Measurements from ENCODE around the gene PPP2CA. TPM values are rescaled to one million over a fixed set of nuclear protein-coding genes. Genes with fewer than 3 reads are reported as not detected.

PPP2CA gene
- total RNA-seq, 2 experiments from 2014 or later: 132 to 178 TPM

- no peaks in the 10 kb centered on the region for H4K20me1 ChIP-seq (ENCODE audit: insufficient read depth, low read length)
These were observed 76.1 kb downstream of the PPP2CA start for GRCh38 chr5:134149571-134150303.

GRCh38 chr5:134148986-134149539, 76.8 kb downstream of the PPP2CA start:
- Histone ChIP-seq H3K4me2 (ENCODE audit: low read length) (no peak overlapping the region), H3K36me3 (ENCODE audit: insufficient read depth, low read length) (peaks cover 79% of the 10 kb centered on the region), H2AFZ (ENCODE audit: low read length) (no peak overlapping the region), H3K9me3 (ENCODE audit: low read length) (no peaks in the 10 kb centered on the region), H3K9me2 (ENCODE audit: insufficient read depth, low read length) (no peaks in the 10 kb centered on the region), H3K4me3 (ENCODE audit: low read depth, low read length, poor library complexity, severe bottlenecking) (no peak overlapping the region), H4K20me1 (ENCODE audit: insufficient read depth, low read length) (no peaks in the 10 kb centered on the region), H3K79me2 (ENCODE audit: insufficient read depth, low read depth, low read length) (no peaks in the 10 kb centered on the region), H3K27ac (ENCODE audit: low read depth, low read length, poor library complexity, severe bottlenecking) (no peak overlapping the region), H3K4me1 (ENCODE audit: insufficient read depth, low read length, poor library complexity, severe bottlenecking) (no peaks in the 10 kb centered on the region)
- DNase-seq (ENCODE audit: low spot score): no peak
- intact Hi-C loops (cut with micrococcal nuclease; ENCODE audit: unreplicated experiment): no loop called here
- TF ChIP-seq CTCF (conservative IDR thresholded peaks at IDR 0.05; ENCODE audit: low read length) (no peak), EZH2phosphoT487 (IDR thresholded peaks at IDR 0.05; ENCODE audit: borderline replicate concordance, low read depth, low read length) (no peak)
- BruUV-seq (replicated peaks): no TSS peak
- ChIA-PET CTCF (ENCODE audit: unreplicated experiment) (no interaction called here), POLR2A (interaction anchor here (0.5 to 1.6 kb wide), 2 partner anchors 8 to 95 kb away, joined by 3 to 6 read pairs; no protein-coding TSS in a partner anchor)

More at GRCh38 chr5:134149571-134150303, 76.1 kb downstream of the PPP2CA start:
- Histone ChIP-seq H3K9me3 (ENCODE audit: low read length) (no peaks in the 10 kb centered on the region), H3K4me1 (ENCODE audit: insufficient read depth, low read length, poor library complexity, severe bottlenecking) (no peaks in the 10 kb centered on the region), H2AFZ (ENCODE audit: low read length) (no peak overlapping the region), H3K36me3 (ENCODE audit: insufficient read depth, low read length) (peaks cover 83% of the 10 kb centered on the region), H3K4me2 (ENCODE audit: low read length) (no peak overlapping the region), H3K27ac (ENCODE audit: low read depth, low read length, poor library complexity, severe bottlenecking) (no peak overlapping the region), H3K4me3 (ENCODE audit: low read depth, low read length, poor library complexity, severe bottlenecking) (no peak overlapping the region), H3K79me2 (ENCODE audit: insufficient read depth, low read depth, low read length) (no peaks in the 10 kb centered on the region), H3K9me2 (ENCODE audit: insufficient read depth, low read length) (no peaks in the 10 kb centered on the region)
- DNase-seq (ENCODE audit: low spot score): no peak
- ChIA-PET CTCF (ENCODE audit: unreplicated experiment) (no interaction called here), POLR2A (interaction anchor here (0.7 to 2.5 kb wide), 3 partner anchors 9 to 155 kb away, joined by 3 to 7 read pairs (median 6); no protein-coding TSS in a partner anchor)
- intact Hi-C loops (cut with micrococcal nuclease; ENCODE audit: unreplicated experiment): no loop called here
- TF ChIP-seq CTCF (conservative IDR thresholded peaks at IDR 0.05; ENCODE audit: low read length): no peak
- no peak for TF ChIP-seq EZH2phosphoT487 (IDR thresholded peaks at IDR 0.05; ENCODE audit: borderline replicate concordance, low read depth, low read length)
- BruUV-seq (replicated peaks): no TSS peak

DNA sequence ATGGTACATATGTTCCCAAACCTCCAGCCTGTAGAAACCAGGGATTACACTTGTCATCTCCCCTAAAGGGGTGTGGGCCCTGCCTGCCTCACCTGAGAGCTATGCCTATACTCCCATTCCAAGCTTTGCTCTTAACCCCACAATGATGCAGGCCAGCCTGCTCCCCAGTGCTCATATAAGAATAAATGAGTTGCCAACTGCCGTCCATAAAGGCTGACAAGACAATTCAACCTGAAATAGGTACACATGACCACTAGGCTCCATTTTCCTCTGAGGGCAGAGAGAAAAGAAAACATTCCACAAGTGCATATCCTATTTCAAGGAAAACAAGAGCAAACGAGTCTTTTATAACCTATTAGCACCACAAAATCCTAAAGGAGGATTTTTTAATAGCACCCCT, 77.6 kb downstream of the PPP2CA start:
- H3K4me1 ChIP-seq (ENCODE audit: insufficient read depth, low read length, poor library complexity, severe bottlenecking): no peaks in the 10 kb centered on the region
- no peak overlapping the region for H2AFZ ChIP-seq (ENCODE audit: low read length)
- H4K20me1 ChIP-seq (ENCODE audit: insufficient read depth, low read length): no peaks in the 10 kb centered on the region
- no TSS peak for BruUV-seq (replicated peaks)
- no peak overlapping the region for H3K4me2 ChIP-seq (ENCODE audit: low read length)
- no peak for DNase-seq (ENCODE audit: low spot score)
- intact Hi-C loops (cut with micrococcal nuclease; ENCODE audit: unreplicated experiment): no loop called here
- no peak overlapping the region for H3K27ac ChIP-seq (ENCODE audit: low read depth, low read length, poor library complexity, severe bottlenecking)
- POLR2A ChIA-PET: interaction anchor here (0.5 to 0.8 kb wide), 4 partner anchors 16 to 905 kb away, joined by 3 to 4 read pairs (median 3); no protein-coding TSS in a partner anchor
- CTCF ChIA-PET (ENCODE audit: unreplicated experiment): no interaction called here
- no peaks in the 10 kb centered on the region for H3K79me2 ChIP-seq (ENCODE audit: insufficient read depth, low read depth, low read length)
- TF ChIP-seq EZH2phosphoT487 (IDR thresholded peaks at IDR 0.05; ENCODE audit: borderline replicate concordance, low read depth, low read length): no peak
- no peak for TF ChIP-seq CTCF (conservative IDR thresholded peaks at IDR 0.05; ENCODE audit: low read length)
- no peaks in the 10 kb centered on the region for H3K9me3 ChIP-seq (ENCODE audit: low read length)
- peaks cover 79% of the 10 kb centered on the region for H3K36me3 ChIP-seq (ENCODE audit: insufficient read depth, low read length)
- no peak overlapping the region for H3K4me3 ChIP-seq (ENCODE audit: low read depth, low read length, poor library complexity, severe bottlenecking)
- no peaks in the 10 kb centered on the region for H3K9me2 ChIP-seq (ENCODE audit: insufficient read depth, low read length)
